ENCODE data around the gene PDCD1LG2.

The PDCD1LG2 gene

GRCh38 chr9:5614985-5615384, 104.7 kb downstream of the PDCD1LG2 start:
- FAIRE-seq, result no peak

- no peak for FAIRE-seq
These were observed 107.4 kb downstream of the PDCD1LG2 start for GRCh38 chr9:5617749-5618148.

- no peak for FAIRE-seq
These were observed 110.2 kb downstream of the PDCD1LG2 start for GRCh38 chr9:5620494-5620893.

Data from TTC549 (cell line).